CD4-positive, alpha-beta T cell treated with Interleukin-15 for 4 hours (primary cell): ENCODE results near the gene ANO10.

Experiments
- DNase-seq: peaks from one replicate; pipeline ENCODE4 v3.0.0-alpha.2; 2020; ENCODE audit warnings: low spot score

ANO10 gene

GRCh38 chr3:43415088-43415487, 206.7 kb downstream of the ANO10 start:
- no peak for DNase-seq

DNA sequence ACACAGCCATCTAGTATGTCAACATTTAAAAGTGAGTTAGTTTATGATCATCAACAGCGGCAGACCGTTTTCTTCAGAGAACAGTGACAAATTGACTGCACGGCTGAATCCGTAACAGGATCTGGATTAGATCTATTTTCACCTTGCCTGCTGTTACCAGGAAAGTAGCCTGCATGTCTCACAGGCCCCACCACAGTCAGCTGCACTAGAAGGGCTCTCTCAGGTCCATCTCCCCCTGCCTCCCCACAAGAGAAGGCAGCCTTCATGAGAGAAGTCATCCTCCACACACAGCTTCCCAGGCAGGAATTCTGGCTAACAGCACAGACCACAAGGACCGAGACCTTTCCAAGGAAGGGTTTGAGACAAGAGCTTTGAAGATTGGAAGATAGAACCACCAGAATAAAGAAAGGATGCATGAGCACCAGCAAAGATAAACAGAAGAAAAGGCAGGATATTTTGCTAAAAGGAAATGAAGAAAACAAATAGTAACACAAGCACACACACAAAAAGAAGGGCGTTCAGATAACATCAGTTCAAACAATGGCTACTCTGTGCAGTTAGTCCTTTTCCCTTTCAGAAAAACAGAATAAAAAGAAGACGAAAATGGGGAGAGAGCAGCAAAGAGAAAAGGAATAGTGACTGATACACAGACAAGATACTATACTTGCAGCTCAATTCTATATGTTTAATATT, 208.0 kb downstream of the ANO10 start:
- DNase-seq, result no peak

- DNase-seq, result no peak
Observed at GRCh38 chr3:43411429-43411828, 210.4 kb downstream of the ANO10 start.

DNA sequence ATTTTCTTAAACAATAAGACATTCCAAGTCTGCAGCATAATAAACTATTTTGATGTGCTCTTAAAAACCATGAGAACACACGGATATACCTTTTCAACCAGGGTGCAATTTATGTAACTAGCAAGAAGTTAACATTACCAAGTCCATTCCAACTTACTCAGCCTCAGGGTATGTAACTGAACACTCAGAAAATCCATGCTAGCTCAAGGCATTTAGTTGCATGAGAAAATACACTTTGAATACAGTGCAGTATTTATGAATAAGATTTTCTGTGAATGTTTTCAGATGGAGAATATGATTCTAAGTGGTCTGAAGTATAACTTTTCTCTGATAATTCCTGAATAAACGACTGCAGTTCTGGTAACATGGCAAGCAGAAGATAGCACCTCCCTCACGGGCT, 211.2 kb downstream of the ANO10 start:
- DNase-seq, result no peak

DNA sequence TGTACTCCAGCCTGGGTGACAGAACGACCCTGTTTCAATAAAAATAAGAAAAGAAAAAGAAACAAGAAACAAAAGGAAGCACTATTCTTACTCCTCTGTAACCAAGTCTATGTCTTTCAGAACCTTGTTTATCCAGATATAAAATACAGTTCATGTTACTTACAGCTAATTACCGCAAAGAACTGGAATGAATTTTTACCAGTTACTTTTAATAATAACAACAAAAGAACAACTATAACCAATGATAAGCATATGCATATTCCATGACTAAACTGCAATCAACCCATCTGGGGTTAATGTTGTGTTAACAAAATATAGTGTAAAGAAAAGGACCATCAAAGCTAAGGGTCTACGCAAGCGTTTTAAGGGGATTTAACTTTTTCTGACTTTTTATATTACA, 212.3 kb downstream of the ANO10 start:
- no peak for DNase-seq

DNA sequence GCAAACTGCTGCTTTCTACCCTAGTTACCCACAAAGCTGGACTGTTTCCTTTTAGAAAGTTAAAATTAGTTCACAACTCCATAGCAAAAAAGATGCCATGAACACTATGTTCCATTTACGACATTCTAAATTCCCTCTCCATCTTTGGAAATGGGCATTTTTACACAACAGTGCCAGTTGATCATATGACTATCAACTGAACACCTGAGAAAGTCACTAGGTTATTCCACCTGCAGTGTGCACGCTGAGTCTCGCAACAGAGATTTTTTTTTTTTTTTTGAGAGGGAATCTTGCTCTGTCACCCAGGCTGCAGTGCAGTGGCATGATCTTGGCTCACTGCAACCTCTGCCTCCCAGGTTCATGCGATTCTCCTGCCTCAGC, 215.2 kb downstream of the ANO10 start:
- DNase-seq, result no peak

DNA sequence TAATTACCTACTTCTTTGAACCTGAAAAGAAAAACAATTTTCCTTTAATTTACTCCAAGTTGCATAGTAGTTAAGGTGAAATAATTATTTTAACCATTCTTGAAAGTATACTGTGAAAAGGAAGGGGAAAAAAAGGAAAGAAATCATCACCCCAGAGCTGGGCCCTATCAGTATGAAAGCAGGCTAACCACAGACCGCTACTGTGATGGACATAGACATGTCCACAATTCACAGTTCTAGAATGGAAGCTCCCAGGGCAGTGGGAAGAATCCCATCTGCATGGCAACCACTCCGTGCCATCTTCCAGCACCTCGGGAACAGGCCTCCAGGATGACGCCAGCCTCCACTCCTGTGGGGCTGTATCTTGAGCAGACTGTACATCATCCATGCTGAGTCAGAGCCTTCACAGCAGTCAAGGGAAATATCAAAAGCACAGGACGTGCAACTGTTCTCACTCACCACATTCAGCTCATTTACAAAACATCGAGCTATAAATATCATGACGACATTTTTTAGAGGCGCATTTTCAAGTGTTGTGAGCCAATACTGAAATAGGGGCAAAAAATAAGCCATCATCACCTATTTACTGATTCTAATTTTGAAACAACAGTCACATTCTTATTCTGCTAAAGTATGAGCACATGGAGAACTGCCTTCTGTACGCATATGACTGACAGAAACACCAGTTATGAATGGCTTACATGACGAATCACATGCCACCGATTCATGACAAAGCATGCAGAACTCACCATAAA, 215.7 kb downstream of the ANO10 start:
- no peak for DNase-seq

DNA sequence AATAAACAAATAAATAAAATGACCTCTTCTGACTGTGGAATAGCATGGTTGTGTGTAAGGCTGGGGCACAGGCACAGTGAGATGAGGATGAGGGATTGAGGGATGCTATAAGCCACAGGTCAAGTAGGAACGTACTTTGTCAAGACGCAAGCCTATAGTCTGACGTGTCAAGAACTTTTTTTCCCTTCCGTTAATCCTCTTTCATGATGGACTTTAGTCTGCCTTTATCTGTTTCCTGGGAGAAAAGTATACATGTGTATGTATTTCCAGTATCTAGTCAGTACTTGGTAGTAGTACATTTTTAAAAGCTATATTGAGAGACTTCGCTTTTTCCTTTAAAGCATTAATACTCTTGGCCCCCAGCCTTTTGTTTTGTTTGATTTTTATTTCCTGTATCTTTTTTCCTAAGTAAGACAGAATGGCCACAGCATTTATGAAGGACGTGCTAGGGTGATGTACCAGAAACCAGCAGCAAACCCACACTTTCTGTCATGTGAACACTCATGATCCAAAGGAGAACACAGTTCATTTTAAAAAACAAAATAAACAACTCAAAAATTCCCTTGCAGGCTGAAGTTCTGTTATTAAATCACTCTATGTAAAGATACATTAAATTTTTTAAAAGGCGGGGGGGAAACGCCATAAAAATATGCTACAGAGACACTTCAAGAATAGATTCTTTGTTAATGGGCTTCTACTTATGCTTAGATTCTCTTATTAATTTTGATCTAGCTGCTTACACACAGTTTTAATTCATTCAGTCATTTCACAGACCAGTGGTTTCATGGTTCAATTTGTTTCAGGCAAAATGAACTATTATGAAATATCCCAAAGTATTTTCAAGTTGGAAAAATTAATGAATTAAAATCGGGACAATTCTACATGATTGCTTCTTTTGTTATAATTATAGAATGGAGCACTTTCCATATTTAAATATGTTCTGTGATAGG, 220.8 kb downstream of the ANO10 start:
- DNase-seq, result no peak

- no peak for DNase-seq
Observed at GRCh38 chr3:43400167-43400566, 221.6 kb downstream of the ANO10 start.

DNA sequence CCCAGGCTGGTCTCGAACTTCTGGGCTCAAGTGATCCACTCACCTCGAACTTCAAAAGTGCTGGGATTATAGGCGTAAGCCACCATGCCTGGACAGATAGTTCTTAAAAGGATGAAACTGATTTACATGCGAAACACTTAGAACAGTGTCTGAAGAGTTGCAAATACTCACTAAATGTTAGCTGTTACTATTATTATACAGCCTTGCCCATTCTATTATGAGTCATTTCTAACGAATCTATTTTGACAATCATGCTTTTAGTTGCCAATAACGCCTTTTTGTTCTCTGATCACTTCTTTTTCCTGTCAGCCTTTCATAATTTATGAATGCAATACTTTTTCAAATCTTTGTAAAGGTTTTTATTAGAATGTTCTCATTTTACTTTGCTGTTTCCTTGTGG, 222.8 kb downstream of the ANO10 start:
- DNase-seq, result no peak

GRCh38 chr3:43394041-43394554, 227.7 kb downstream of the ANO10 start:
- DNase-seq, result no peak

GRCh38 chr3:43391621-43392020, 230.2 kb downstream of the ANO10 start:
- peak; percentile 21 for DNase-seq

DNA sequence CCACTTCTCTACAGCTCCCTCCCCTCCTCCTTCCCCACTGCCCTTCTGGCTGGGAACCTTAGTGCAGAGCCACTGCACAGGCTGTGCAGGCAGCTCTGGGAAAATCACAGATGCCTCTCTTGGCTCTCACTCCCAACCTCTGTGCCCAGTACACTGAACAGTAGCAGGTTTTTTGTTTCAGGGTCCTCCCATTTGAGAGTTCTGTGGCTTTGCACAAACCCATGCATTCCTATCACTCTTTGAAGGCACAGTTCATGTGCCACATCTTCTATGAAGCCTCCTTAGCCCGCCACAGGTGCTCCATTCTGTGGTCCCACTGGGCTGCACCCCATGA, 231.6 kb downstream of the ANO10 start:
- DNase-seq, result no peak

GRCh38 chr3:43389388-43390254, 232.2 kb downstream of the ANO10 start:
- DNase-seq, result peak; percentile 83

GRCh38 chr3:43388915-43389314, 232.9 kb downstream of the ANO10 start:
- DNase-seq, result no peak

GRCh38 chr3:43388175-43388574, 233.6 kb downstream of the ANO10 start:
- DNase-seq, result no peak

DNA sequence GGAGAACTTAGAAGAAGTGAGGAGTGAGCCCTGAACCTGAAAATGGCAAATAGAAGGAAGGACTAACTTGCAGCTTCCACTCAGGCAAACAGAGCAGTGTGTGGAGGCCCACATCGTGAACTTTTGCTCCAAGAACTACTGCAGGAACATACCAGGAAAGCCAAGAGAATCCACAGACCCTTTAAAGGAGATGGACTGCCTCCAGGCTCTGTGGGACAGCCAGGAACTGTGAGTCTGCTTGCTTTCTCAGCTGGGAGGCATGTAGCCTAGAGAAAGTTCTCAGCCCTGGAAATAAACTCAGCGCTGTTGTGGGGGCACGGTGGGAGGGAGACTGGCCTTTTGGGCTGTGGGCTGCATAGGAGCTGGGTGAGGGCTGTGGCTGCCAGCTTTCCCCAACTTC, 242.5 kb downstream of the ANO10 start:
- DNase-seq, result no peak

GRCh38 chr3:43378066-43378935, 243.5 kb downstream of the ANO10 start:
- DNase-seq, result peak; percentile 78

DNA sequence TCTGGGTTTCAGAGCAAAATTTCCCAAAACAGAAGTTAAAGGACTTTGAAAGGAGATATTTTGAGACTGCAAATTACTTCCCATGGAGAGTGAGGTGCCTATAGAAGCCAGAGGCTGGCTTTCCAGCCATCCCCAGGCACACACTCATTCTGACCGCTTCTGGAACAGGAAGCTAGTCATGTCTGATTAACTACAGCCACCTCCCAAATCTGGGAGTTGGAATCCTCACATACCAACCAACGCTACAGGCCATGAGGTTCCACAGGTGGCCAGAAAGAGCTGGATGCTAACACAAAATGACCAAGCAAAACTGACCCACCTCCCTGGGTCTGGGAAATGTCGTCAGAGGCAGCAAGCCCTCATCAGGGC, 248.3 kb downstream of the ANO10 start:
- no peak for DNase-seq

DNA sequence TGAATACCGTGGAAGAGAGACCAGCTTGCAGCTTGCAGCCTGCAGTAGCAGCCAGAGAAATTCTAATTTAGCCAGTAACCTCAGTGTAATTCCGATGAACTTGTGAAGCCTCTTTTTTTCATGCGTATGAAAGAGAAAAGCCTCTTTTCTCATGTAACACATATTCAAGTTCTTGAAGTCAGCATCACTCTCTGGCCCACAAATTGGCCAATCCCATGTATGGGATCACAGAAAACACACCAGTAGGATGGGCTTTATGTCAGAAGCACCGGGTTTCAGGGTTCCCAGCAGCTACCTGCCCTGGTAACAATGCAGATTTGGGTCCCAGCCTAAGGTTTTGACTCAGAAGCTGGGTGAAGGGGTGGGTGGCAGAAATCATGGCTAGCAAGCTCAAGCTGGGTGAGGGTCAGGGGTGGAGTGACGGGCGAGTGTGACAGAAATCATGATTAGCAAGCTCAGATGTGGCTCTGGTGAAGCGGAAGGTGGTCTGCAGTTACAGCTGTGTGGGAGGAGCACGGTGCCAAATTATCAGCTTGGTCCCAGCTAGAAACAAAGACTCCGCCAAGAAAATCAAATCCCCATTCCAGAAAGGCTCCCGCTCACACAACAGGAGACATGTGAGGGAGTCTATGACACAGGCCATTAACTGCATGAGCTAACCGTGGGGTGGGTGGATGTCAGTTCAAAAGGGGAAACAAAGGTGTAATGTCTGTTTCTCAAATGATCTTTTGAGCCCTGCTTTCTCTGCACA, 248.8 kb downstream of the ANO10 start:
- no peak for DNase-seq
